HG03095 (cell line): ENCODE data around the gene PPP1R10.

ENCODE experiments used
- ATAC-seq: cut with Tn5 transposase; IDR thresholded peaks from one replicate; pipeline ENCODE4 v1.9.1; 2021; ENCODE audit warnings: moderate library complexity; ENCODE audit not compliant: unreplicated experiment

The PPP1R10 gene

GRCh38 chr6:30557683-30557981 is 59.4 kb downstream of the PPP1R10 start:
- ATAC-seq, result no peak

- ATAC-seq, result peak; percentile 52
These were observed 59.9 kb downstream of the PPP1R10 start, which contains the start of gene PRR3 for GRCh38 chr6:30556906-30557682. TSS of gene PRR3 (plus strand) at chr6:30557295. CDS start at chr6:30557345, 50 bp downstream.

GRCh38 chr6:30556066-30556905 is 60.8 kb downstream of the PPP1R10 start, which contains the start of gene GNL1:
TSS of gene GNL1 (minus strand) at chr6:30556489. CDS start at chr6:30556203, 286 bp downstream.
- peak; percentile 61 for ATAC-seq

GRCh38 chr6:30555816-30556065 is 61.3 kb downstream of the PPP1R10 start:
- ATAC-seq, result no peak

GRCh38 chr6:30554962-30555815 is 61.9 kb downstream of the PPP1R10 start:
- no peak for ATAC-seq

GRCh38 chr6:30554404-30554803 is 62.6 kb downstream of the PPP1R10 start:
- no peak for ATAC-seq
